ENCODE results near the gene SARM1. TPM values are rescaled to one million over a fixed set of nuclear protein-coding genes. Genes with fewer than 3 reads are reported as not detected.

SARM1 gene
- total RNA-seq, 1 donor from 2014 or later: 10.1 TPM

DNA sequence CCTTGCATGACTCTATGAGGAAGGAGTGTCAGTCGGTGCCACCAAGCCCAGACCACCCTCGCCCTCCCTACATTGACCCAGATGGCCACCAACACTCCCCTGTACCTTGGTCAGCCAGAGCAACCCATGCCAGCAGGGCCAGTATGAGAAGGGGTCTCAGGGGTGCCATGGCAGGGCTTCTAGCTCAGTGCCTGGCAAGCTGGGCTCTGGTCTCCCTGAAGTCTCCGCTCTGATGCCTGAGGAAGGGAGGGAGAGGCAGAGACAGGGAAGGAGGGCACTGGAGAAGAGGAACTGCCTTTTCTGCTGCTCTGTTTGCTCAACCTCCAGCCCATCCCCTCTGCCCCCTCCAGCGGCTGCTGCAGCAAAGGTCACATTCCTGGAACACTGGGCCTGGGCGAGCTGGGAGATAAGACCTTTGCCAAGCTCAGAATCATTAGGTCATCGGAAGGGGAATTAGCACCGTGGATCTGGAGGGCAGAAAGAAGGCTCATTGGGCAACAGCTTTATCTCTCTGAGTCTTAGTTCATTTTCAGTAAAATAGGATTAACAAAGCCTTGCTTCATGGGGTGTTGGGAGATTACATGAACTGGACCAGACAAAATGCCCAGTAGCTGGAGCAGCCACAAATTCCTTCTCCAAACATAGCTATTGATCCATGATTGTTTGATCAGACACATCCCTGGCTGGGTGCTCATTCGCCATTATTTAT lies 1.3 kb upstream of the SARM1 start, which contains the start of gene VTN:
VTN (minus strand) TSS at position 273 of the 709 bp plus-strand sequence; CDS start at position 169, 104 bp downstream.
- TF ChIP-seq POLR2AphosphoS5 (IDR thresholded peaks at IDR 0.05; ENCODE audit: insufficient read depth in 1 of 2, low read depth in 1 of 2) (no peak), POLR2A (IDR thresholded peaks at IDR 0.05) (no peak)
- TF ChIP-seq, protein P1, sequence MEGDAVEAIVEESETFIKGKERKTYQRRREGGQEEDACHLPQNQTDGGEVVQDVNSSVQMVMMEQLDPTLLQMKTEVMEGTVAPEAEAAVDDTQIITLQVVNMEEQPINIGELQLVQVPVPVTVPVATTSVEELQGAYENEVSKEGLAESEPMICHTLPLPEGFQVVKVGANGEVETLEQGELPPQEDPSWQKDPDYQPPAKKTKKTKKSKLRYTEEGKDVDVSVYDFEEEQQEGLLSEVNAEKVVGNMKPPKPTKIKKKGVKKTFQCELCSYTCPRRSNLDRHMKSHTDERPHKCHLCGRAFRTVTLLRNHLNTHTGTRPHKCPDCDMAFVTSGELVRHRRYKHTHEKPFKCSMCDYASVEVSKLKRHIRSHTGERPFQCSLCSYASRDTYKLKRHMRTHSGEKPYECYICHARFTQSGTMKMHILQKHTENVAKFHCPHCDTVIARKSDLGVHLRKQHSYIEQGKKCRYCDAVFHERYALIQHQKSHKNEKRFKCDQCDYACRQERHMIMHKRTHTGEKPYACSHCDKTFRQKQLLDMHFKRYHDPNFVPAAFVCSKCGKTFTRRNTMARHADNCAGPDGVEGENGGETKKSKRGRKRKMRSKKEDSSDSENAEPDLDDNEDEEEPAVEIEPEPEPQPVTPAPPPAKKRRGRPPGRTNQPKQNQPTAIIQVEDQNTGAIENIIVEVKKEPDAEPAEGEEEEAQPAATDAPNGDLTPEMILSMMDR (IDR thresholded peaks at IDR 0.05): no peak
- peaks cover 17% of the 10 kb centered on the region for H3K4me1 ChIP-seq
- H3K4me3 ChIP-seq: peak within 1 kb of the TSS; percentile 50 to 72
- intact Hi-C loops (cut with DNase I): no loop called here
- no peaks in the 10 kb centered on the region for H3K27me3 ChIP-seq
- no peaks in the 10 kb centered on the region for H3K36me3 ChIP-seq
- no peak for DNase-seq (ENCODE audit: extremely low spot score in 2 of 2)
- peak within 1 kb of the TSS; percentile 53 for H3K27ac ChIP-seq
- H3K9me3 ChIP-seq: no peaks in the 10 kb centered on the region

DNA sequence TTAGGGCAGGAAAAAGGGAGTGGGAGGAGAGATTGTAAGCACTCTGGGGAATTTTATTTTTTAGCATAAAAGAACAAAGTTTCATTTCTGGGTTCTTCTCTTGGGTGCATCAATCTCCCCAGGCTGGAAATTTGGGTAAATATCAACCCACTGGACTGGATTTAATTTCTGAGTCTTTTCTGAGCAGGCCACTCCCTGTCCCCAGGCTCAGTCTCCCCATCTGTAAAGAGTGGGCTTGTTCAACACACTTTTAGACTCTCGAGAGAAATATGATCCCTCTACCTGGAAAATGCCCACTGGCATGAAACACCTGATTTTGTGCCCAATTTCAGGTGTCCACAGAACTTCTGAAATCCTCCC lies 770 bp upstream of the SARM1 start:
- H3K36me3 ChIP-seq: no peaks in the 10 kb centered on the region
- intact Hi-C loops (cut with DNase I): no loop called here
- no peaks in the 10 kb centered on the region for H3K9me3 ChIP-seq
- no peaks in the 10 kb centered on the region for H3K27me3 ChIP-seq
- peak overlapping the region; percentile 53 for H3K27ac ChIP-seq
- H3K4me3 ChIP-seq: peak overlapping the region in 1 of 2 donors; percentile 50
- DNase-seq (ENCODE audit: extremely low spot score in 2 of 2): no peak
- H3K4me1 ChIP-seq: peaks cover 17% of the 10 kb centered on the region
- TF ChIP-seq POLR2A (IDR thresholded peaks at IDR 0.05) (no peak), POLR2AphosphoS5 (IDR thresholded peaks at IDR 0.05; ENCODE audit: insufficient read depth in 1 of 2, low read depth in 1 of 2) (no peak)
- TF ChIP-seq, protein P1 (IDR thresholded peaks at IDR 0.05): no peak

DNA sequence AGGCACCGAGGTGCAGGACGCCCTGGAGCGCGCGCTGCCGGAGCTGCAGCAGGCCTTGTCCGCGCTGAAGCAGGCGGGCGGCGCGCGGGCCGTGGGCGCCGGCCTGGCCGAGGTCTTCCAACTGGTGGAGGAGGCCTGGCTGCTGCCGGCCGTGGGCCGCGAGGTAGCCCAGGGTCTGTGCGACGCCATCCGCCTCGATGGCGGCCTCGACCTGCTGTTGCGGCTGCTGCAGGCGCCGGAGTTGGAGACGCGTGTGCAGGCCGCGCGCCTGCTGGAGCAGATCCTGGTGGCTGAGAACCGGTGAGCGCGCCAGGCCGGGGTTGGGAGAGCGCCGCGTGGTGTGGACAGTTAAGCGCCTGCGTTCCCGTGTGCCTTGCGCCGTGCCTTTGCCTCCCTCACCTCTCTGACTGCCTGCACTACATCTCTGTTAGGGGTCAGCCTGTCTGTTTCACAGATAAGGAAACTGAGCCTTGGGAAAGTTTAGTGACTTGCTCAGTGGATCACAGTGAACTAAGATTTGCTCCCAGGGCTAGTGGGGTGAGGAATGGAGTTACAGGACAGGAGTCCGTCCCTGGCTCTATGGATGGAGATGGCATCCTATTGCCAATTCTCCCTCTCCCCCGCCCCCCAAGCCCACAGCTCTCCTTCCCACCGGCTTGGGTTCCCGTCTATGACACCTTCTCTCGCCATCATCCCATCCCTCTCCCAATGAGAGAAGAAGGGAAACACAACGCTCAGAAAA lies 880 bp downstream of the SARM1 start:
- H3K27me3 ChIP-seq: no peaks in the 10 kb centered on the region
- H3K9me3 ChIP-seq: no peaks in the 10 kb centered on the region
- no peak for DNase-seq (ENCODE audit: extremely low spot score in 2 of 2)
- peaks cover 17% of the 10 kb centered on the region for H3K4me1 ChIP-seq
- TF ChIP-seq, protein P1 (IDR thresholded peaks at IDR 0.05): no peak
- TF ChIP-seq POLR2AphosphoS5 (IDR thresholded peaks at IDR 0.05; ENCODE audit: insufficient read depth in 1 of 2, low read depth in 1 of 2) (no peak), POLR2A (IDR thresholded peaks at IDR 0.05) (no peak)
- H3K36me3 ChIP-seq: no peaks in the 10 kb centered on the region
- peak overlapping the region; percentile 50 to 72 for H3K4me3 ChIP-seq
- intact Hi-C loops (cut with DNase I): no loop called here
- peak overlapping the region; percentile 71 for H3K27ac ChIP-seq

DNA sequence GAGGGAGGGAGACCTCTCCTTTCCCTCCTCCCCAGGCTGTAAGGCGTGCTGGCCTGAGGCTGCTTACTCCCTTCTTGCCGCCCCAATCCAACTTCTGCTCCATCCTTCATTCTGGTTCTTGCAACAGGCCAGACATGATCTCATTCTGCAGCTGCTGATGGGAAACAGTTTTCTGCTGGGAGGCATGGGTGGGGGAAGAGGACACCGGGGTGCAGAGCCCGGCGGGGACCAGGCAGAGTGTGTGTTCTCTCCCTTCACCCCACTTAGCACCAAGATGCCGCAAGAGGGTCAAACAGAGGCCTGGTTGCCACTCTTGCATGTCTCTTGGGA lies 1.4 kb downstream of the SARM1 start:
- H3K4me1 ChIP-seq: peaks cover 17% of the 10 kb centered on the region
- no peaks in the 10 kb centered on the region for H3K27me3 ChIP-seq
- no peak for DNase-seq (ENCODE audit: extremely low spot score in 2 of 2)
- intact Hi-C loops (cut with DNase I): no loop called here
- peak overlapping the region; percentile 50 to 72 for H3K4me3 ChIP-seq
- no peaks in the 10 kb centered on the region for H3K9me3 ChIP-seq
- H3K36me3 ChIP-seq: no peaks in the 10 kb centered on the region
- TF ChIP-seq, protein P1 (IDR thresholded peaks at IDR 0.05): no peak
- TF ChIP-seq POLR2A (IDR thresholded peaks at IDR 0.05): no peak
- no peak for TF ChIP-seq POLR2AphosphoS5 (IDR thresholded peaks at IDR 0.05; ENCODE audit: insufficient read depth in 1 of 2, low read depth in 1 of 2)
- H3K27ac ChIP-seq: no peak overlapping the region

All from vagina (tissue), 2 donors.